Upper lobe of left lung (tissue), 4 donors: ENCODE results near the gene MUCL3.
A peak's percentile ranks its signal among the peaks of the same experiment; 100 is the strongest.

Experiments used
- EP300 ChIP-seq, 4 donors: sonication (generic); formaldehyde crosslinking; IDR thresholded peaks; one replicate each; pipeline ENCODE4 v1.5.1; 2017; ENCODE audit warnings: antibody characterized with exemption in 4 of 4, control low read depth in 2 of 4
- POLR2A ChIP-seq, 4 donors: fragments of 450-650 bp; IDR thresholded peaks; one replicate each; pipeline ENCODE4 v1.5.1; 2016 to 2017; ENCODE audit warnings: antibody characterized with exemption in 4 of 4, mild to moderate bottlenecking in 2 of 4
- POLR2AphosphoS5 ChIP-seq, 2 donors: sonication (generic); formaldehyde crosslinking; IDR thresholded peaks; one replicate each; pipeline ENCODE4 v1.5.1; 2017; ENCODE audit warnings: antibody characterized with exemption in 2 of 2
- TF ChIP-seq, protein P1 (sequence below), 6 experiments: fragments of 450-650 bp in 4 of 6; fragments of 200-600 bp in 2 of 6; sonication (generic) in 2 of 6; IDR thresholded peaks; one replicate each; pipeline ENCODE4 v1.5.1; 2016 to 2019; ENCODE audit warnings: antibody characterized with exemption in 6 of 6

DNA sequence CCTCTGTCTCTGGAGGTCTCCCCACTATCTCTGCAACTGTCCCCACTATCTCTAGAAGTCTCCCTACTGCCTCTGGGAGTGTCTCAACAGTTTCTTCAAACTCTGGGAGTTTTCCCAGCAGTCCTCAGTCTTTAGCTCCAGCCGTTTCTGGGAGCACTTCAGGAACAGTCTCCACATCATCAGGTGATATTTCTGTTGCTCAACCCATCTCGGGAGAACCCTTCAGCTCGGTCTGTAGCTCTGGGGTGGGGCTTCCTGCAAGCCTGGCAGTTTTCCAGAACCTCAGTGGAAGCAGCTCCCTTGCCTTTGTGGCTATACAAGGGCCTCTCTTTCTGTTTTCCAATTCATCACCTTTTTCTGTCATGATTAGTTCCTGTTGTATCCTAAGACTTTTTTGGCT is 5.8 kb upstream of the MUCL3 start:
- TF ChIP-seq, protein P1, sequence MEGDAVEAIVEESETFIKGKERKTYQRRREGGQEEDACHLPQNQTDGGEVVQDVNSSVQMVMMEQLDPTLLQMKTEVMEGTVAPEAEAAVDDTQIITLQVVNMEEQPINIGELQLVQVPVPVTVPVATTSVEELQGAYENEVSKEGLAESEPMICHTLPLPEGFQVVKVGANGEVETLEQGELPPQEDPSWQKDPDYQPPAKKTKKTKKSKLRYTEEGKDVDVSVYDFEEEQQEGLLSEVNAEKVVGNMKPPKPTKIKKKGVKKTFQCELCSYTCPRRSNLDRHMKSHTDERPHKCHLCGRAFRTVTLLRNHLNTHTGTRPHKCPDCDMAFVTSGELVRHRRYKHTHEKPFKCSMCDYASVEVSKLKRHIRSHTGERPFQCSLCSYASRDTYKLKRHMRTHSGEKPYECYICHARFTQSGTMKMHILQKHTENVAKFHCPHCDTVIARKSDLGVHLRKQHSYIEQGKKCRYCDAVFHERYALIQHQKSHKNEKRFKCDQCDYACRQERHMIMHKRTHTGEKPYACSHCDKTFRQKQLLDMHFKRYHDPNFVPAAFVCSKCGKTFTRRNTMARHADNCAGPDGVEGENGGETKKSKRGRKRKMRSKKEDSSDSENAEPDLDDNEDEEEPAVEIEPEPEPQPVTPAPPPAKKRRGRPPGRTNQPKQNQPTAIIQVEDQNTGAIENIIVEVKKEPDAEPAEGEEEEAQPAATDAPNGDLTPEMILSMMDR (IDR thresholded peaks at IDR 0.05): no peak
- TF ChIP-seq POLR2A (IDR thresholded peaks at IDR 0.05) (peak in 1 of 4 donors; percentile 62), EP300 (IDR thresholded peaks at IDR 0.05) (peak in 2 of 4 donors; percentile 82 to 97), POLR2AphosphoS5 (IDR thresholded peaks at IDR 0.05) (peak; percentile 38 to 69)
